SK-N-SH (cell line): Measurements from ENCODE around the gene EVL. TPM values are rescaled to one million over a fixed set of nuclear protein-coding genes. Genes with fewer than 3 reads are reported as not detected.
A peak's percentile ranks its signal among the peaks of the same experiment; 100 is the strongest.

ENCODE experiments used
- CTCF ChIA-PET: fragments of 300-600, 350-600 bp; formaldehyde crosslinking; extraction: SDS; loops from one replicate; lab custom pipeline; 2021; lab: Yijun Ruan, JAX
- POLR2A ChIA-PET: fragments of 350-600 bp; sonication (Branson Sonifier 250); formaldehyde crosslinking; extraction: SDS; loops from one replicate; lab custom pipeline; 2020; ENCODE audit warnings: antibody characterized with exemption, inconsistent platforms; lab: Yijun Ruan, JAX
- DNase-seq: peaks from one replicate; pipeline ENCODE4 v3.0.0; 2012
- H2AFZ ChIP-seq: fragments of 200-600 bp; sonication (generic); 2 replicates; pipeline ENCODE4 v1.8.1; 2016; ENCODE audit warnings: antibody characterized with exemption, mild to moderate bottlenecking, low read depth
- H3F3A ChIP-seq: fragments of 200-600 bp; sonication (generic); replicated peaks from 2 replicates; pipeline ENCODE3; 2016; ENCODE audit warnings: antibody characterized with exemption, mild to moderate bottlenecking; ENCODE audit not compliant: insufficient read depth
- H3K27ac ChIP-seq, 2 experiments: fragments of 200-500 bp in 1 of 2; fragments of 200-600 bp in 1 of 2; sonication (Bioruptor generic) in 1 of 2; sonication (generic), shearing (Covaris generic) in 1 of 2; 2 replicates each; pipeline versions ENCODE4 v1.5.1 to v1.6.1; 2014 to 2016; ENCODE audit warnings: low read depth in 2 of 2, inconsistent platforms in 1 of 2, low read length in 1 of 2, mild to moderate bottlenecking in 1 of 2, mixed read lengths in 1 of 2
- H3K27me3 ChIP-seq: fragments of 200-600 bp; sonication (generic), shearing (Covaris generic); 2 replicates; pipeline ENCODE4 v1.6.1; 2016; ENCODE audit warnings: mixed run types; ENCODE audit not compliant: insufficient read depth
- H3K36me3 ChIP-seq, 2 experiments: fragments of 200-500 bp in 1 of 2; fragments of 200-600 bp in 1 of 2; sonication (Bioruptor generic) in 1 of 2; sonication (generic) in 1 of 2; replicated peaks in 1 of 2; 2 replicates each; pipeline versions ENCODE3 to v1.5.1; 2014 to 2016; ENCODE audit warnings: low read length in 1 of 2, mild to moderate bottlenecking in 1 of 2; ENCODE audit not compliant: insufficient read depth in 2 of 2, control insufficient read depth in 1 of 2
- H3K4me1 ChIP-seq, 2 experiments: fragments of 200-500 bp in 1 of 2; fragments of 200-600 bp in 1 of 2; sonication (Bioruptor generic) in 1 of 2; sonication (generic), shearing (Covaris generic) in 1 of 2; 2 replicates each; pipeline versions ENCODE4 v1.5.1 to v1.6.1; 2014 to 2016; ENCODE audit warnings: low read depth in 1 of 2, low read length in 1 of 2, mixed run types in 1 of 2; ENCODE audit not compliant: insufficient read depth in 2 of 2, control insufficient read depth in 1 of 2
- H3K4me2 ChIP-seq: fragments of 200-600 bp; sonication (generic), shearing (Covaris generic); 2 replicates; pipeline ENCODE4 v1.6.1; 2017; ENCODE audit warnings: mixed run types
- H3K4me3 ChIP-seq, 2 experiments: fragments of 200-500 bp in 1 of 2; fragments of 200-600 bp in 1 of 2; sonication (Bioruptor generic) in 1 of 2; sonication (generic), shearing (Covaris generic) in 1 of 2; 2 replicates each; pipeline versions ENCODE4 v1.5.1 to v1.8.1; 2014 to 2016; ENCODE audit warnings: low read depth in 2 of 2, inconsistent platforms in 1 of 2, low read length in 1 of 2, mild to moderate bottlenecking in 1 of 2, mixed read lengths in 1 of 2, moderate library complexity in 1 of 2
- H3K79me2 ChIP-seq: fragments of 200-600 bp; sonication (generic); 2 replicates; pipeline ENCODE4 v1.8.1; 2017; ENCODE audit warnings: mild to moderate bottlenecking; ENCODE audit not compliant: insufficient read depth
- H3K9ac ChIP-seq: fragments of 200-600 bp; sonication (generic); 2 replicates; pipeline ENCODE4 v1.6.1; 2017; ENCODE audit warnings: mixed run types
- H3K9me2 ChIP-seq: fragments of 200-600 bp; sonication (generic); 2 replicates; pipeline ENCODE4 v1.6.1; 2017; ENCODE audit warnings: mixed run types
- H3K9me3 ChIP-seq: fragments of 200-600 bp; sonication (generic); 2 replicates; pipeline ENCODE4 v1.6.1; 2017; ENCODE audit warnings: mixed run types, mild to moderate bottlenecking, moderate library complexity
- H4K20me1 ChIP-seq: fragments of 200-600 bp; sonication (generic); 2 replicates; pipeline ENCODE4 v1.6.1; 2017; ENCODE audit warnings: mild to moderate bottlenecking, mixed run types; ENCODE audit not compliant: insufficient read depth
- CHD2 ChIP-seq: fragments of 150-350 bp; IDR thresholded peaks from 2 replicates; pipeline ENCODE4 v1.6.1; 2018; ENCODE audit warnings: low read length; ENCODE audit not compliant: partially characterized antibody
- ELF1 ChIP-seq: IDR thresholded peaks from 2 replicates; pipeline ENCODE4 v1.4.0; 2012
- EZH2phosphoT487 ChIP-seq: fragments of 200-600 bp; sonication (generic); IDR thresholded peaks from 2 replicates; pipeline ENCODE4 v1.6.1; 2017; ENCODE audit warnings: low read depth, mixed run types, mild to moderate bottlenecking, antibody characterized with exemption, moderate library complexity, borderline replicate concordance
- FOXJ3 ChIP-seq: sonication (generic); formaldehyde crosslinking; IDR thresholded peaks from 2 replicates; pipeline ENCODE4 v1.5.1; 2020; ENCODE audit warnings: mild to moderate bottlenecking, missing genetic modification reagents
- FOXM1 ChIP-seq: IDR thresholded peaks from 2 replicates; pipeline ENCODE4 v1.4.0; 2012; ENCODE audit warnings: low read depth, mild to moderate bottlenecking
- GABPA ChIP-seq: IDR thresholded peaks from 2 replicates; pipeline ENCODE4 v1.4.0; 2012; ENCODE audit warnings: low read depth, mild to moderate bottlenecking
- GATA2 ChIP-seq: sonication (generic); formaldehyde crosslinking; IDR thresholded peaks from 2 replicates; pipeline ENCODE4 v1.5.0; 2020; ENCODE audit warnings: mild to moderate bottlenecking, missing genetic modification reagents
- MEF2A ChIP-seq: IDR thresholded peaks from 2 replicates; pipeline ENCODE4 v1.4.0; 2012; ENCODE audit warnings: low read depth, borderline replicate concordance
- NRF1 ChIP-seq: IDR thresholded peaks from 2 replicates; pipeline ENCODE4 v1.6.1; 2012; ENCODE audit warnings: low read depth, mild to moderate bottlenecking, low read length
- POLR2AphosphoS5 ChIP-seq: IDR thresholded peaks from 2 replicates; pipeline ENCODE4 v1.6.1; 2012; ENCODE audit warnings: low read depth, low read length
- RAD21 ChIP-seq: IDR thresholded peaks from 2 replicates; pipeline ENCODE4 v1.6.1; 2012; ENCODE audit warnings: mild to moderate bottlenecking, low read length
- SIN3A ChIP-seq: IDR thresholded peaks from 2 replicates; pipeline ENCODE4 v1.6.1; 2012; ENCODE audit warnings: low read depth, mild to moderate bottlenecking, low read length, moderate library complexity, borderline replicate concordance
- TAF1 ChIP-seq: IDR thresholded peaks from 2 replicates; pipeline ENCODE4 v1.6.1; 2012; ENCODE audit warnings: low read depth, mild to moderate bottlenecking, low read length, moderate library complexity, borderline replicate concordance
- TEAD4 ChIP-seq: IDR thresholded peaks from 2 replicates; pipeline ENCODE4 v1.4.0; 2012; ENCODE audit warnings: mild to moderate bottlenecking, borderline replicate concordance; ENCODE audit not compliant: insufficient read depth
- YY1 ChIP-seq: IDR thresholded peaks from 2 replicates; pipeline ENCODE4 v1.4.0; 2012; ENCODE audit warnings: low read depth, mild to moderate bottlenecking
- WGBS: methylation state at CpG from one replicate; pipeline ENCODE4 v1.1.6; 2017; ENCODE audit warnings: low lambda C conversion rate; 5-methylcytosine and 5-hydroxymethylcytosine counted together
- polyA plus RNA-seq, 3 experiments: library from polyadenylated mRNA; depleted of rRNA; stranded (reverse); fragments of >200 nt; gene quantifications; 2 replicates each; pipeline ENCODE4 v1.2.3, GENCODE V29; 2012
- TF ChIP-seq, protein P1 (sequence below): IDR thresholded peaks from 2 replicates; pipeline ENCODE4; 2012
- TF ChIP-seq, protein P2 (sequence below): IDR thresholded peaks from 2 replicates; pipeline ENCODE4 v1.4.0; 2012; ENCODE audit warnings: low read depth
- TF ChIP-seq, protein P3 (sequence below): IDR thresholded peaks from 2 replicates; pipeline ENCODE4 v1.6.1; 2012; ENCODE audit warnings: mild to moderate bottlenecking, low read depth, low read length, moderate library complexity
- TF ChIP-seq, protein P4 (sequence below): fragments of 150-350 bp; IDR thresholded peaks from 2 replicates; pipeline ENCODE4 v1.6.1; 2017; ENCODE audit warnings: antibody characterized with exemption, low read length, low read depth, borderline replicate concordance
- TF ChIP-seq, protein P5 (sequence below): fragments of 200-600 bp; sonication (generic); IDR thresholded peaks from 2 replicates; pipeline ENCODE4 v1.6.1; 2017; ENCODE audit warnings: antibody characterized with exemption, mild to moderate bottlenecking, moderate library complexity

EVL gene
- polyA plus RNA-seq, 1 of the 3 experiments (the other 2 are of a cell fraction), result 36.5 TPM

DNA sequence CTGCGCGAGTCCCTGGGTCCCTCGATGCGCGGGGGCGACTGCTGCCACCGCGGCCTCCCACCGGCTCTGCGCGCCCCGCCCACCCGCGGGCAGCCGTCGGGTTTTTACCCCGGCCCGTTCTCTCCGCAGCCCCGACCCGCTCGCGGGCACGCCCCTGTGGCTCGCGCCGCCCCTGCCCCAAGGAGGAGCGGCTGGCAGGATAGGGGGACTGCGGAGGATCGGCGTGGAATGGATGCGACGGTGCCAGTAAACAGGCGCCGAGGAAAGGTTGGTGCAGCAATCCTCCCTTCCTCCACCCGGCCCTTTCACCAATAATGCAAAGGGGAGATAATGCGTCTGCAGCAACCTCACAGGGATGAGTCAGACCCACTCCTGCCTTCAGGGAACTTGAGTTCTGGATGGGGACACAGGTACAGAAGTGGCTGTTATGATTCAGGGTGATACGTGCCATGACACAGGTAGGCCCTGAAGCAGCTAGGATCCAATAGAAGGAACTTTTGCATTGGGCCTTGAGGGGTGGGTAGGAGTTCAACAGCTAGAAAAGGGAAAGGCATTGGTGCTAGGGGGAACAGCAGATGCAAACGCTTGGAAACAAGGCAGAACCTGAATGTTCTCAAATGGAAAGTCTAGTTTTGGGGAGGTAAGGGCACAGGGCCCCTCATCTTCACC is 94.8 kb downstream of the EVL start:
- H3K36me3 ChIP-seq, result no peaks in the 10 kb centered on the region
- no peaks in the 10 kb centered on the region for H3K79me2 ChIP-seq
- peaks cover 12% of the 10 kb centered on the region for H3K27me3 ChIP-seq
- H3K9me2 ChIP-seq, result no peaks in the 10 kb centered on the region
- H3K4me3 ChIP-seq, result peak overlapping the region in 1 of 2 experiments; percentile 38; a peak in 2 of 4 replicates
- ChIA-PET CTCF (interaction anchor here (0.7 to 4.1 kb wide), 5 partner anchors 18 to 744 kb away, joined by 3 to 21 read pairs (median 8); no protein-coding TSS in a partner anchor), POLR2A (no interaction called here)
- peaks cover 0 to 25% of the 10 kb centered on the region in 2 experiments; a peak in 2 of 4 replicates for H3K4me1 ChIP-seq
- H3F3A ChIP-seq, result no peaks in the 10 kb centered on the region
- no peak overlapping the region for H2AFZ ChIP-seq
- no peaks in the 10 kb centered on the region for H3K9me3 ChIP-seq
- no peak for TF ChIP-seq MEF2A
- no peak for TF ChIP-seq YY1
- TF ChIP-seq, protein P1, sequence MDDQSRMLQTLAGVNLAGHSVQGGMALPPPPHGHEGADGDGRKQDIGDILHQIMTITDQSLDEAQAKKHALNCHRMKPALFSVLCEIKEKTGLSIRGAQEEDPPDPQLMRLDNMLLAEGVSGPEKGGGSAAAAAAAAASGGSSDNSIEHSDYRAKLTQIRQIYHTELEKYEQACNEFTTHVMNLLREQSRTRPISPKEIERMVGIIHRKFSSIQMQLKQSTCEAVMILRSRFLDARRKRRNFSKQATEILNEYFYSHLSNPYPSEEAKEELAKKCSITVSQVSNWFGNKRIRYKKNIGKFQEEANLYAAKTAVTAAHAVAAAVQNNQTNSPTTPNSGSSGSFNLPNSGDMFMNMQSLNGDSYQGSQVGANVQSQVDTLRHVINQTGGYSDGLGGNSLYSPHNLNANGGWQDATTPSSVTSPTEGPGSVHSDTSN, result no peak
- no peak for TF ChIP-seq CHD2
- H4K20me1 ChIP-seq, result no peaks in the 10 kb centered on the region
- no peak for DNase-seq
- H3K27ac ChIP-seq, result no peak overlapping the region
- H3K4me2 ChIP-seq, result no peak overlapping the region
- no peak overlapping the region for H3K9ac ChIP-seq
- WGBS, result 34% methylated on average over 12 of the region's 39 CpGs

DNA sequence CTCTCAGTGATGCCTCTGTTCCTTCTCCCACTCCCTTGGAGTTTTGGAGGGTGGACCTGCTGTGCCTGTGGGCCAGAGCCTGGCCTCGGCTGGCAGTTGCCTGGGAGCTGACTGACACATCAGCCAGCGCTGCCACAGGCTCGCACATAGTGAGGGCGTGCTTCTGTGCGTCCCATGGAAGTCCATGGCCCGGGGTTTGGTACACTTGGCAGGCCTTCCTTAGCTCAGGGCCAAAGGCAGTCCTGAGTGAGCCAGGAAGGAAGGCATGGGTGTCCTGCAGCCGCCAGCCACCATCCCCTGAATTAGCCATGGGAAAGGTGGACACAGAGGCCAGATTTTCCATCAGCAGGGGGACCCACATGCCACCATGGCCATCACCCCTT is 95.3 kb downstream of the EVL start:
- H3F3A ChIP-seq, result no peaks in the 10 kb centered on the region
- no peak overlapping the region for H3K27ac ChIP-seq
- H4K20me1 ChIP-seq, result no peaks in the 10 kb centered on the region
- no peak overlapping the region for H2AFZ ChIP-seq
- 73% methylated on average over 6 of the region's 7 CpGs for WGBS
- no peak overlapping the region for H3K4me2 ChIP-seq
- peaks cover 0 to 23% of the 10 kb centered on the region in 2 experiments; a peak in 2 of 4 replicates for H3K4me1 ChIP-seq
- ChIA-PET POLR2A (no interaction called here), CTCF (interaction anchor here (2.7 to 4.1 kb wide), 3 partner anchors 18 to 52 kb away, joined by 8 to 21 read pairs (median 8); no protein-coding TSS in a partner anchor)
- H3K79me2 ChIP-seq, result no peaks in the 10 kb centered on the region
- no peak for DNase-seq
- H3K9me2 ChIP-seq, result no peaks in the 10 kb centered on the region
- no peak overlapping the region for H3K4me3 ChIP-seq
- no peak overlapping the region for H3K9ac ChIP-seq
- H3K9me3 ChIP-seq, result no peaks in the 10 kb centered on the region
- peaks cover 12% of the 10 kb centered on the region for H3K27me3 ChIP-seq
- no peaks in the 10 kb centered on the region for H3K36me3 ChIP-seq
- TF ChIP-seq, protein P2, sequence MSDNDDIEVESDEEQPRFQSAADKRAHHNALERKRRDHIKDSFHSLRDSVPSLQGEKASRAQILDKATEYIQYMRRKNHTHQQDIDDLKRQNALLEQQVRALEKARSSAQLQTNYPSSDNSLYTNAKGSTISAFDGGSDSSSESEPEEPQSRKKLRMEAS, result no peak
- TF ChIP-seq FOXJ3 (CRISPR knock-in tag) (no peak), EZH2phosphoT487 (no peak), ELF1 (no peak), GATA2 (CRISPR knock-in tag) (no peak), TAF1 (no peak), SIN3A (no peak), POLR2AphosphoS5 (no peak), RAD21 (no peak), NRF1 (no peak), FOXM1 (no peak), TEAD4 (no peak), GABPA (no peak), CHD2 (no peak)
- TF ChIP-seq, protein P3, sequence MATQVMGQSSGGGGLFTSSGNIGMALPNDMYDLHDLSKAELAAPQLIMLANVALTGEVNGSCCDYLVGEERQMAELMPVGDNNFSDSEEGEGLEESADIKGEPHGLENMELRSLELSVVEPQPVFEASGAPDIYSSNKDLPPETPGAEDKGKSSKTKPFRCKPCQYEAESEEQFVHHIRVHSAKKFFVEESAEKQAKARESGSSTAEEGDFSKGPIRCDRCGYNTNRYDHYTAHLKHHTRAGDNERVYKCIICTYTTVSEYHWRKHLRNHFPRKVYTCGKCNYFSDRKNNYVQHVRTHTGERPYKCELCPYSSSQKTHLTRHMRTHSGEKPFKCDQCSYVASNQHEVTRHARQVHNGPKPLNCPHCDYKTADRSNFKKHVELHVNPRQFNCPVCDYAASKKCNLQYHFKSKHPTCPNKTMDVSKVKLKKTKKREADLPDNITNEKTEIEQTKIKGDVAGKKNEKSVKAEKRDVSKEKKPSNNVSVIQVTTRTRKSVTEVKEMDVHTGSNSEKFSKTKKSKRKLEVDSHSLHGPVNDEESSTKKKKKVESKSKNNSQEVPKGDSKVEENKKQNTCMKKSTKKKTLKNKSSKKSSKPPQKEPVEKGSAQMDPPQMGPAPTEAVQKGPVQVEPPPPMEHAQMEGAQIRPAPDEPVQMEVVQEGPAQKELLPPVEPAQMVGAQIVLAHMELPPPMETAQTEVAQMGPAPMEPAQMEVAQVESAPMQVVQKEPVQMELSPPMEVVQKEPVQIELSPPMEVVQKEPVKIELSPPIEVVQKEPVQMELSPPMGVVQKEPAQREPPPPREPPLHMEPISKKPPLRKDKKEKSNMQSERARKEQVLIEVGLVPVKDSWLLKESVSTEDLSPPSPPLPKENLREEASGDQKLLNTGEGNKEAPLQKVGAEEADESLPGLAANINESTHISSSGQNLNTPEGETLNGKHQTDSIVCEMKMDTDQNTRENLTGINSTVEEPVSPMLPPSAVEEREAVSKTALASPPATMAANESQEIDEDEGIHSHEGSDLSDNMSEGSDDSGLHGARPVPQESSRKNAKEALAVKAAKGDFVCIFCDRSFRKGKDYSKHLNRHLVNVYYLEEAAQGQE, result no peak
- TF ChIP-seq, protein P4, sequence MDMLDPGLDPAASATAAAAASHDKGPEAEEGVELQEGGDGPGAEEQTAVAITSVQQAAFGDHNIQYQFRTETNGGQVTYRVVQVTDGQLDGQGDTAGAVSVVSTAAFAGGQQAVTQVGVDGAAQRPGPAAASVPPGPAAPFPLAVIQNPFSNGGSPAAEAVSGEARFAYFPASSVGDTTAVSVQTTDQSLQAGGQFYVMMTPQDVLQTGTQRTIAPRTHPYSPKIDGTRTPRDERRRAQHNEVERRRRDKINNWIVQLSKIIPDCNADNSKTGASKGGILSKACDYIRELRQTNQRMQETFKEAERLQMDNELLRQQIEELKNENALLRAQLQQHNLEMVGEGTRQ, result no peak
- TF ChIP-seq, protein P5, sequence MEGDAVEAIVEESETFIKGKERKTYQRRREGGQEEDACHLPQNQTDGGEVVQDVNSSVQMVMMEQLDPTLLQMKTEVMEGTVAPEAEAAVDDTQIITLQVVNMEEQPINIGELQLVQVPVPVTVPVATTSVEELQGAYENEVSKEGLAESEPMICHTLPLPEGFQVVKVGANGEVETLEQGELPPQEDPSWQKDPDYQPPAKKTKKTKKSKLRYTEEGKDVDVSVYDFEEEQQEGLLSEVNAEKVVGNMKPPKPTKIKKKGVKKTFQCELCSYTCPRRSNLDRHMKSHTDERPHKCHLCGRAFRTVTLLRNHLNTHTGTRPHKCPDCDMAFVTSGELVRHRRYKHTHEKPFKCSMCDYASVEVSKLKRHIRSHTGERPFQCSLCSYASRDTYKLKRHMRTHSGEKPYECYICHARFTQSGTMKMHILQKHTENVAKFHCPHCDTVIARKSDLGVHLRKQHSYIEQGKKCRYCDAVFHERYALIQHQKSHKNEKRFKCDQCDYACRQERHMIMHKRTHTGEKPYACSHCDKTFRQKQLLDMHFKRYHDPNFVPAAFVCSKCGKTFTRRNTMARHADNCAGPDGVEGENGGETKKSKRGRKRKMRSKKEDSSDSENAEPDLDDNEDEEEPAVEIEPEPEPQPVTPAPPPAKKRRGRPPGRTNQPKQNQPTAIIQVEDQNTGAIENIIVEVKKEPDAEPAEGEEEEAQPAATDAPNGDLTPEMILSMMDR, result no peak
